H1 (cell line): Measurements from ENCODE around the gene ZNF487. TPM values are rescaled to one million over a fixed set of nuclear protein-coding genes. Genes with fewer than 3 reads are reported as not detected.

Experiments used
- CTCF ChIA-PET: fragments of 300-600 bp; sonication (Branson Sonifier 250); formaldehyde crosslinking; loops from one replicate; lab custom pipeline; 2021; ENCODE audit not compliant: partially characterized antibody; lab: Charles Lee
- POLR2A ChIA-PET: fragments of 300-600 bp; sonication (Branson Sonifier 250); formaldehyde crosslinking; loops from one replicate; lab custom pipeline; 2021; ENCODE audit warnings: inconsistent platforms; ENCODE audit not compliant: partially characterized antibody; lab: Charles Lee
- DNase-seq, 2 experiments: peaks; one replicate each; pipeline versions ENCODE4 v3.0.0 to v3.0.0-alpha.2; 2010 to 2022; ENCODE audit warnings: low spot score in 2 of 2, low read depth in 1 of 2, mixed read lengths in 1 of 2
- FAIRE-seq: peaks from 2 replicates; lab custom pipeline; 2011; peaks lifted over from hg19 to GRCh38; lab: Jason Lieb, UNC
- H2AFZ ChIP-seq: 2 replicates; pipeline ENCODE4 v1.8.1; 2012; ENCODE audit warnings: low read length, inconsistent platforms
- H2AK5ac ChIP-seq: 2 replicates; pipeline ENCODE4 v1.6.1; 2013; ENCODE audit warnings: low read depth, low read length
- H2BK120ac ChIP-seq: replicated peaks from 2 replicates; pipeline ENCODE3; 2013; ENCODE audit warnings: low read depth, low read length, inconsistent platforms
- H2BK12ac ChIP-seq: 2 replicates; pipeline ENCODE4 v1.6.1; 2013; ENCODE audit warnings: low read depth, low read length
- H2BK15ac ChIP-seq: 2 replicates; pipeline ENCODE4 v1.6.1; 2013; ENCODE audit warnings: low read length
- H2BK20ac ChIP-seq: 2 replicates; pipeline ENCODE4 v1.6.1; 2013; ENCODE audit warnings: low read length
- H2BK5ac ChIP-seq: 2 replicates; pipeline ENCODE4 v1.6.1; 2013; ENCODE audit warnings: low read depth, low read length
- H3K14ac ChIP-seq: 2 replicates; pipeline ENCODE4 v1.6.1; 2013; ENCODE audit warnings: inconsistent platforms; ENCODE audit not compliant: insufficient read length
- H3K18ac ChIP-seq: 2 replicates; pipeline ENCODE4 v1.6.1; 2013; ENCODE audit warnings: low read length; ENCODE audit errors: extremely low read depth
- H3K23ac ChIP-seq: 2 replicates; pipeline ENCODE4 v1.6.1; 2013; ENCODE audit warnings: inconsistent platforms; ENCODE audit not compliant: insufficient read length
- H3K23me2 ChIP-seq: 2 replicates; pipeline ENCODE4 v1.6.1; 2013; ENCODE audit warnings: low read depth, low read length
- H3K27ac ChIP-seq: 2 replicates; pipeline ENCODE4 v1.6.1; 2011; ENCODE audit warnings: low read depth, low read length, inconsistent platforms
- H3K27me3 ChIP-seq, 4 experiments: replicated peaks in 1 of 4; 1 replicate in 1 of 4; 2 replicates in 3 of 4; pipeline versions ENCODE4 v1.6.1 to v1.8.1; 2011 to 2013; ENCODE audit warnings: low read length in 3 of 4, mild to moderate bottlenecking in 3 of 4, inconsistent platforms in 2 of 4, mixed read lengths in 2 of 4, moderate library complexity in 1 of 4; ENCODE audit not compliant: control insufficient read depth in 3 of 4, insufficient read depth in 3 of 4; ENCODE audit errors: extremely low read depth in 1 of 4
- H3K36me3 ChIP-seq, 4 experiments: 2 replicates each; pipeline versions ENCODE4 v1.6.1 to v1.8.1; 2011 to 2013; ENCODE audit warnings: mild to moderate bottlenecking in 4 of 4, low read length in 3 of 4, moderate library complexity in 2 of 4, control low read depth in 1 of 4, inconsistent platforms in 1 of 4; ENCODE audit not compliant: insufficient read depth in 4 of 4, control insufficient read depth in 2 of 4
- H3K4ac ChIP-seq: replicated peaks from 2 replicates; pipeline ENCODE3; 2013; ENCODE audit warnings: low read length, low read depth, mixed read lengths, inconsistent platforms; ENCODE audit not compliant: insufficient read length
- H3K4me1 ChIP-seq, 4 experiments: replicated peaks in 1 of 4; 1 replicate in 1 of 4; 2 replicates in 3 of 4; pipeline versions ENCODE4 v1.6.1 to v1.8.1; 2011 to 2013; ENCODE audit warnings: low read length in 3 of 4, inconsistent platforms in 2 of 4, mixed read lengths in 1 of 4; ENCODE audit not compliant: insufficient read depth in 4 of 4, control insufficient read depth in 3 of 4
- H3K4me2 ChIP-seq, 2 experiments: 2 replicates each; pipeline versions ENCODE4 v1.6.1 to v1.8.1; 2011 to 2013; ENCODE audit warnings: low read depth in 2 of 2, low read length in 2 of 2, control low read depth in 1 of 2, inconsistent platforms in 1 of 2, mild to moderate bottlenecking in 1 of 2; ENCODE audit not compliant: insufficient read depth in 1 of 2
- H3K4me3 ChIP-seq, 4 experiments: fragments of 200-600, 300-600 bp in 1 of 4; sonication (generic), shearing (Covaris generic), sonication (Bioruptor Twin) in 1 of 4; 2 replicates each; pipeline versions ENCODE4 v1.5.1 to v1.8.1; 2011 to 2016; ENCODE audit warnings: low read length in 4 of 4, low read depth in 3 of 4, control low read depth in 2 of 4, inconsistent platforms in 2 of 4, mild to moderate bottlenecking in 2 of 4, mixed read lengths in 1 of 4, moderate library complexity in 1 of 4; ENCODE audit not compliant: insufficient read depth in 2 of 4; ENCODE audit errors: extremely low read depth in 1 of 4
- H3K56ac ChIP-seq: replicated peaks from 2 replicates; pipeline ENCODE3; 2013; ENCODE audit warnings: low read depth, mild to moderate bottlenecking, mixed read lengths, low read length, inconsistent platforms; ENCODE audit not compliant: insufficient read length
- H3K79me1 ChIP-seq: 2 replicates; pipeline ENCODE4 v1.6.1; 2013; ENCODE audit warnings: low read depth, low read length, control low read depth
- H3K79me2 ChIP-seq, 2 experiments: 2 replicates each; pipeline versions ENCODE4 v1.6.1 to v1.8.1; 2012 to 2013; ENCODE audit warnings: low read length in 2 of 2, mild to moderate bottlenecking in 2 of 2, inconsistent platforms in 1 of 2; ENCODE audit not compliant: insufficient read depth in 2 of 2, control insufficient read depth in 1 of 2
- H3K9ac ChIP-seq, 4 experiments: replicated peaks in 1 of 4; 1 replicate in 1 of 4; 2 replicates in 3 of 4; pipeline versions ENCODE4 v1.6.1 to v1.8.1; 2011 to 2013; ENCODE audit warnings: low read depth in 3 of 4, low read length in 3 of 4, control low read depth in 2 of 4, mild to moderate bottlenecking in 2 of 4, moderate library complexity in 2 of 4, inconsistent platforms in 1 of 4; ENCODE audit errors: extremely low read depth in 1 of 4
- H3K9me3 ChIP-seq, 2 experiments: 2 replicates each; pipeline versions ENCODE4 v1.6.1 to v1.8.1; 2012 to 2013; ENCODE audit warnings: mild to moderate bottlenecking in 2 of 2, moderate library complexity in 2 of 2, control low read depth in 1 of 2, inconsistent platforms in 1 of 2, low read depth in 1 of 2, low read length in 1 of 2, mixed read lengths in 1 of 2; ENCODE audit not compliant: insufficient read depth in 2 of 2
- H4K20me1 ChIP-seq, 2 experiments: replicated peaks in 1 of 2; 2 replicates each; pipeline versions ENCODE3 to v1.8.1; 2011 to 2013; ENCODE audit warnings: inconsistent platforms in 2 of 2, low read length in 2 of 2, mild to moderate bottlenecking in 1 of 2; ENCODE audit not compliant: insufficient read depth in 2 of 2, control insufficient read depth in 1 of 2
- H4K5ac ChIP-seq: 2 replicates; pipeline ENCODE4 v1.6.1; 2013; ENCODE audit warnings: low read length, low read depth, mixed read lengths, inconsistent platforms; ENCODE audit not compliant: insufficient read length
- H4K8ac ChIP-seq: 2 replicates; pipeline ENCODE4 v1.8.0; 2013; ENCODE audit warnings: mild to moderate bottlenecking, moderate library complexity, low read length, inconsistent platforms; ENCODE audit not compliant: insufficient read depth; ENCODE audit errors: extremely low read depth
- H4K91ac ChIP-seq: replicated peaks from 2 replicates; pipeline ENCODE3; 2013; ENCODE audit warnings: low read length, mixed read lengths, inconsistent platforms; ENCODE audit not compliant: insufficient read length
- GABPA ChIP-seq: IDR thresholded peaks from 2 replicates; pipeline ENCODE4 v1.6.1; 2011; ENCODE audit warnings: mild to moderate bottlenecking, low read length, moderate library complexity, borderline replicate concordance; ENCODE audit not compliant: insufficient read depth
- POLR2AphosphoS5 ChIP-seq: IDR thresholded peaks from 2 replicates; pipeline ENCODE4 v1.6.1; 2011; ENCODE audit warnings: low read depth, low read length
- WGBS, 2 experiments: shearing (Covaris generic) in 1 of 2; methylation state at CpG; one replicate each; pipeline versions ENCODE4 v1.1.6 to v1.1.7; 2013 to 2015; ENCODE audit warnings: low lambda C conversion rate in 2 of 2, mixed read lengths in 2 of 2, inconsistent platforms in 1 of 2, low coverage in 1 of 2, missing lambda C conversion rate in 1 of 2; ENCODE audit not compliant: insufficient replicate concordance in 2 of 2, insufficient coverage in 1 of 2, insufficient read length in 1 of 2; ENCODE audit errors: extremely low coverage in 1 of 2, missing lambda C conversion rate in 1 of 2; 5-methylcytosine and 5-hydroxymethylcytosine counted together
- polyA plus RNA-seq, 7 experiments: library from polyadenylated mRNA; depleted of rRNA in 3 of 7; stranded (reverse) in 5 of 7; unstranded in 2 of 7; fragments of >200 nt in 5 of 7; fragments of 200-250 nt in 2 of 7; gene quantifications; 1 replicate in 5 of 7; 2 replicates in 1 of 7; 4 replicates in 1 of 7; pipeline versions ENCODE4 v1.2.1 to v1.2.3, GENCODE V29; 2011 to 2013; ENCODE audit warnings: missing spikeins in 2 of 7, mixed read lengths in 2 of 7
- total RNA-seq: library from RNA; stranded (reverse); fragmentation: NEBNext Ultra II Directional; extraction: Animal tissue kit (Norgen Biotek cat#: 25700); gene quantifications from 2 replicates; pipeline ENCODE4 v1.2.1, GENCODE V29; 2021

ZNF487 gene
- total and polyA plus RNA-seq, 2 of the 8 experiments (the other 6 are each of a cell fraction or from before 2014, with no cell fraction given), result 1.9 to 2.5 TPM

DNA sequence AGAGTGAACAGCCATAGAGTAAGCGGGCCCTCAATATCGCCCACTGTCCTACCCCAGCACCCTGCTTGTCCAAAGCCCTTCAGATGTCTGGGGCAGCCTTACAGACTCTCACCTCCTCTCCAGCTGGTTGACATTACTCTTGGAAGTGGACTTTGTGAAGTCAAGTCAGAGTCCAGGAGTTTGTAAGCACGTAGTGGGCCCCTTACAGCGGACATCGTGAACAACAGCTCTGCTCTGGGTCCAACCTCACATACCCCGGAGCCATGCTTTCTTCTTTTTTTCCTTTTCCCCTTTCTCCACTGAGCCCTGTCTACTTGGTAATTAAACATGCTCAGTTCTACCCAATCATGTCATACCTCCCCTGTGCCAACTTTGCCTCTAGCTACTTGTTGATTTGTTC is 45.4 kb upstream of the ZNF487 start:
- Histone ChIP-seq H4K20me1 (peaks cover 51 to 60% of the 10 kb centered on the region in 2 experiments), H2BK120ac (no peak overlapping the region), H2BK15ac (no peak overlapping the region), H3K4me1 (peaks cover 0 to 6% (median 4%) of the 10 kb centered on the region in 4 experiments; a peak in 6 of 7 replicates), H3K4me2 (no peak overlapping the region), H3K36me3 (peaks cover 46 to 87% (median 76%) of the 10 kb centered on the region in 4 experiments), H3K4me3 (no peak overlapping the region), H3K79me1 (peaks cover 22% of the 10 kb centered on the region), H3K4ac (no peak overlapping the region), H3K9me3 (no peaks in the 10 kb centered on the region), H4K8ac (no peak overlapping the region), H2AFZ (no peak overlapping the region), H2BK20ac (no peak overlapping the region), H3K14ac (no peak overlapping the region), H4K91ac (no peak overlapping the region), H4K5ac (no peak overlapping the region), H3K27ac (no peak overlapping the region), H2BK12ac (no peak overlapping the region), H3K23me2 (peaks cover 7% of the 10 kb centered on the region; the same call in 1 of the 2 replicates), H2BK5ac (no peak overlapping the region), H3K9ac (no peak overlapping the region), H3K27me3 (no peaks in the 10 kb centered on the region), H2AK5ac (no peak overlapping the region), H3K56ac (no peak overlapping the region), H3K79me2 (peaks cover 44 to 86% of the 10 kb centered on the region in 2 experiments), H3K23ac (no peak overlapping the region), H3K18ac (no peak overlapping the region)
- DNase-seq, result no peak
- TF ChIP-seq POLR2AphosphoS5 (0 out of 2 replicates have a peak, but pooled peaks have one; percentile 18), GABPA (no peak)
- ChIA-PET CTCF (interaction anchor here (1.2 to 2.6 kb wide), 4 partner anchors 11 to 69 kb away, joined by 5 to 14 read pairs (median 13); no protein-coding TSS in a partner anchor), POLR2A (interaction anchor here (1.0 to 2.3 kb wide), 9 partner anchors 9 to 98 kb away, joined by 3 to 21 read pairs (median 7); partner anchors contain the start of gene HNRNPF)
- 96% methylated on average over 6 of the region's 6 CpGs; no CpG with 5 or more reads in 1 of the 2 experiments for WGBS, 2 experiments
- FAIRE-seq, result no peak
